Subcutaneous adipose tissue (tissue), 4 donors: ENCODE results near the gene HOXA13. TPM values are rescaled to one million over a fixed set of nuclear protein-coding genes. Genes with fewer than 3 reads are reported as not detected.

Experiments used
- CTCF ChIP-seq: fragments of 450-650 bp; IDR thresholded peaks from one replicate; pipeline ENCODE4 v1.5.1; 2016; ENCODE audit warnings: low read depth, mild to moderate bottlenecking, control low read depth, antibody characterized with exemption, moderate library complexity
- total RNA-seq, 4 donors: library from RNA; depleted of rRNA; stranded (reverse); fragments of >200 nt; gene quantifications; one replicate each; pipeline ENCODE4 v1.1.0, GENCODE V29; 2016

Gene HOXA13
- total RNA-seq, 4 donors from 2014 or later = 0.44 to 0.68 (median 0.65) TPM; not detected in 1

GRCh38 chr7:27153526-27153925 is 46.4 kb downstream of the HOXA13 start:
- TF ChIP-seq CTCF = no peak

GRCh38 chr7:27152816-27153442 is 47.0 kb downstream of the HOXA13 start:
- TF ChIP-seq CTCF = no peak

GRCh38 chr7:27151931-27152815 is 47.7 kb downstream of the HOXA13 start, which contains the start of gene HOXA3:
HOXA3 (minus strand) TSS chr7:27152583; CDS start chr7:27110640, 41,943 bp downstream.
- no peak for TF ChIP-seq CTCF

GRCh38 chr7:27151341-27151930 is 48.5 kb downstream of the HOXA13 start:
- no peak for TF ChIP-seq CTCF

- no peak for TF ChIP-seq CTCF
These were observed 49.1 kb downstream of the HOXA13 start for GRCh38 chr7:27150568-27151340.

- no peak for TF ChIP-seq CTCF
These were observed 49.9 kb downstream of the HOXA13 start for GRCh38 chr7:27149842-27150567.
